HTERT RPE-1 (cell line): ENCODE measurements around the gene HLA-DMA.

Experiments used
- in situ Hi-C: fragments of 300-500 bp; cut with MboI; formaldehyde crosslinking; loops from 4 replicates; pipeline ENCODE4 v1.14.3; 2020; ENCODE audit warnings: low sequenced_read_pairs

The HLA-DMA gene

DNA sequence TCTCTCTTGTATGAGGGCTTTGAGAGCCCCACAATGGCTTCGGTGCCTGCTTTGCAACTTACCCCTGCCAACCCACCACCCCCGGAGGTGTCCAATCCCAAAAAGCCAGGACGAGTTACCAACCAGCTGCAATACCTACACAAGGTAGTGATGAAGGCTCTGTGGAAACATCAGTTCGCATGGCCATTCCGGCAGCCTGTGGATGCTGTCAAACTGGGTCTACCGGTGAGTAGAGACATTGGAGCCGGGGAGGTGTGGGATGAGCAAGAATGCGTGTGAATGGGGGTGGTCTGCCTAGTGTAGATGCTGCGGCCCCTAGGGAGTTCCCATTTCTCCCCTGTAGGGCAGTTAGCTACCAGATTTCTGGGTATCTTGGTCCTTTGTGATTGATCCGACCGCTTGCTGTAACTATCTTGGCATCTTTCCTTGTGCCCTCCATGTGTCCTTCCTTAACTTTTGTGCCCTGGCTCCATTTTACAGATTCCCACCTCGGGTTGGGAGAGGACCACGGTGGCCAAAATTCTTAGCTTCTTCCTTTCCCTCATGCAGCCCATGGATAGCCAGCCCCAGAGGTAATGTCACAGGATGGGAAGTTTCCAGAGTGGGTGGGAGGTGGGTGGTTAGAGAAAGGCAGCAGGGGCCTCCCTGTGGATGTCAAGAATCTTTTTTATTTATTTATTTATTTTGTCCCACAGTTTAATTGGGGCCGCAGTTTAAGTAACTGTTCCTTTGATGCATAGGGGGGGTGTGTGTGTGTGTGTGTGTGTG lies 21.8 kb upstream of the HLA-DMA start:
- in situ Hi-C loops, result no loop called here

DNA sequence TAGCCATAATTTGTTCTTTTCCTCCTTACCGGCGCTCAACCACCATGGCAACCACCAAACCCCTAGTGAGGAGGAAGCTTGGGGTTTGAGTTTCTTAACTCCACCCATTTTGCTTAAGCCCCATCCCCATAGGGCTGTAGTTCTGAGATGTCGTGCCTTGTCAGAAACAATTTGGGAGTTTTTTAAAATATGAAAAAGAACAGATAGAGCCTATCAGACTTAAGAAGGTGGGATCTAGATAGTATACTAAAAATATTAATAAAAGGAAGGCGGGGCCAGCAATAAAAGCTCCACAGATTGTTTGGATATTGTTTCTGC lies 21.1 kb upstream of the HLA-DMA start:
- in situ Hi-C loops, result no loop called here

DNA sequence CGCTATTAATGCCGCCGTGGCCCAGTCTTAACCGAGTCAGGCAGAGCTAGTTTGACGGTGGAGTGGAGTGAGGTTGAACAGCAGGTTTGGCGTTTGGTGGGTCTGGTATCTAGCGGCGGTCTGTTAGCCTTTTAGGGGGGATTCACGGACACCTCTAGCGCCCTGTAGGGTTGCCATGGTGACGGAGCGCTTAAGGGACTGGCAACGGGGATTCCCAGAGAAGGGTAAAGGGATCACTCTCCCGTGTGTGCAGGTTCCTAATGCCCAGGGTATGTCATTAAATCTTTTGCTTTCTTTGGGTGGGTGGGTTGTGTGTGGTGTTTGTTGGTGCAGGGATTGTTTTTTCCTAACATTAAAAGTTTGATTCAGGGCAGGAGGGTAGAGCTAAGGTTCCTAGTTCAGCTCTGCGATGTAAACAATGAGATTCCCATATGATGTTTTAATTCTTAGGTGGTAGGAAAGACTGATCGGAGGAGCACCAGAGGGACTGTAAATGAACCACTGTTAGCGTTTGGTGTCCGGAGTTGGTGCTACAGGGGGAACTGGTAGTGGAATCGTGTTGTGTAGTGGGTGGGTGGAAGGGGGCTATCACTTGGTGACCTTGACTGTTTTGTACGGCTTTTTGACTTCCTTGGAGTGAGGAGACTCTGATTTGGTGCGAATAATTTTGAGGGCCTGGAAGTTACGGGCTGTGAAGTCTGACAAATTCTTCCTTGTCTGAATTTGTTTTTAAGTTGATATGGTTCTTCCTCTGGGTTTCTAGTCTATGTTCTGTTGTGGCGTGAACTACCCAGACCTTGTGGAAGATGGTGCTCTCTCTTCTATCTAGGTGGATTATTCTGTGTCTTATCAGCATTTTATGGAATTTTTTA lies 20.5 kb upstream of the HLA-DMA start:
- in situ Hi-C loops, result no loop called here

DNA sequence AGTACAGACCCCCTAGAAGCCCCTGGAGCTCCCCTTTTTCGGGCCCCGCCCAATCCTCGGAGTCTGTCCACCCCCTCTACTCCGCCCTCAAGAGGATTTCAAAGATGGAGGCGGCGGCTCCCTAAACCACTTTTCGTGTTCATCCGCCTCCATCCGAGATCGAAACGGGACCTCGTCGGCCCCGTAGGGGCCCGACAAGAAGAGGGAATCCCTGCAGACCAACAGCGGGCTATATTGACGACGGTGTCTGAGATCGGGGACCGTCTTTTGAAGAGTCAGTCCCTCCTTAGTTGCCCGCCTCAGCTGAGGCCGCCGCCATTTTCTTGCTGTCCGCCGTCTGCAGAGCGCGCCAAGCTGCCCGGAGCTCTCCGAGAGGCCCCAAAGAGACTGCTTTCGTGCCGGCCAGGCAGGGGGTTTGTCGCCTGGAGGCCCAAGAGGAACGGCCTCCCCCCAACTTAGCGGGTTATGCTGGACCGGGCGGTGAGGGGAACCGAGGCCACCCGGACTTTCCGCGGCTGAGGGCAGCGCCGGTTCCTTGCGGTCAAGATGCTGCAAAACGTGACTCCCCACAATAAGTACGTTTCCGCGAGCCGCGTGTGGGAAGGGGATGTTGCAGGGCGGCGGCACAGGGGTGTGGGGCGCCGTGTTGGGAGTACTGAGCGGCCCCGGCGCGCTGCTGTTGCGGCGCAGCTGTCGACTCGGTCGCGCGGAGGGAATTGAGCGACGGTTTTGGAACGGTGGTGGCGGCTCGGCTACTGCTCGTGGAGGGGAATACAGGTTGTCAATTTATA lies 19.7 kb upstream of the HLA-DMA start:
- in situ Hi-C loops, result no loop called here

DNA sequence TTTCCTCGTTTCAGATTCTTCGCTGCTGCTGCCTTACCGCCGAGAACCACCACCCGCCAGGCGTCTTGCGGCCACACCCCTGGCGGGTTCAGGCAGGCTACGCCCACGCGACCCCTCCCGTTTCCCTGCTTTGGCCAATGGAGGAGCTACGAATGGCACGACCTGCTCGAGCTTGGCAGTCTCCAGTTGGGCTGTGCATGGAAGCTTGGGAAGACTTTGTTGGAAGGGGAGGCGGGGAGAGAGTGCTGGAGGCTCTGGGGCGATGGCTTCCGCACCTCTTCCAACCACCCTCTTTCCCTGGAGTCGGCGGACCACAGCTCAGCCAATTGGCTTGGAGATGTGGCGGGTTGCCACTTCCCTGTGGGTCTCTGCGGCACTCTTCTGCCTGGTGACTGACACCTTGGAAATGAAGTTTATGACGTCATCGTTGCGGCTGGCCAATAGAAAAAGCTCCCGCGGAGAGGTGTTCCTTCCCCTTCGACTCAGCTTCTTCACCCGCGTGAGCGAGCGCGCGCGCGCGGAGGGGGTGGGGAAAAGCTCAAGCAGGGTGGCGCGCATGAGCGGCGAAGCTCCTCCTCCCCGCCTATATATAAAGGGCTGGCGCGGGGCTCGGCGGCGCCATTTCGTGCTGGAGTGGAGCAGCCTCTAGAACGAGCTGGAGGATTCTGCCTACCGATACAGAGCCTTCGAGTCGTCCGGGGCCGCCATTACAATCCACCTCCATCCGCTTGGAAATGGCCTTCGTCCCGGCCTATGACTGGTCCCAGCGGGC lies 18.9 kb upstream of the HLA-DMA start:
- in situ Hi-C loops, result no loop called here

DNA sequence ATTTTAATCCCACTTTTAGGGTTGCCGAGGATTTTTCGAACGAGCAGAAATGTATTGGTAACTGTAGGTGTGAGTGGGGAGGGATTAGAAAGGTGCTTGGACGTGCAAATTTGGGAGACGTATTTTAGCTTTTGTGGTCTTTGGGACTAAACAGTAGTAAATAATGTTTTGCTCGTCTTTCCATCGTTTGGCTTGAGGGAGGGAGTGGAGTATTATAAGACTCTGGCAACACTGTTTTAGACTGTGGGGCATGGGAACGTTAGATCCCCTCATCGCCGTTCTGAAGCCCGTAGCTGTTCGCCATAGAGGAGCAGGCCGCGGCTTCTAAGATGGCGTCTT lies 18.3 kb upstream of the HLA-DMA start:
- in situ Hi-C loops, result no loop called here

DNA sequence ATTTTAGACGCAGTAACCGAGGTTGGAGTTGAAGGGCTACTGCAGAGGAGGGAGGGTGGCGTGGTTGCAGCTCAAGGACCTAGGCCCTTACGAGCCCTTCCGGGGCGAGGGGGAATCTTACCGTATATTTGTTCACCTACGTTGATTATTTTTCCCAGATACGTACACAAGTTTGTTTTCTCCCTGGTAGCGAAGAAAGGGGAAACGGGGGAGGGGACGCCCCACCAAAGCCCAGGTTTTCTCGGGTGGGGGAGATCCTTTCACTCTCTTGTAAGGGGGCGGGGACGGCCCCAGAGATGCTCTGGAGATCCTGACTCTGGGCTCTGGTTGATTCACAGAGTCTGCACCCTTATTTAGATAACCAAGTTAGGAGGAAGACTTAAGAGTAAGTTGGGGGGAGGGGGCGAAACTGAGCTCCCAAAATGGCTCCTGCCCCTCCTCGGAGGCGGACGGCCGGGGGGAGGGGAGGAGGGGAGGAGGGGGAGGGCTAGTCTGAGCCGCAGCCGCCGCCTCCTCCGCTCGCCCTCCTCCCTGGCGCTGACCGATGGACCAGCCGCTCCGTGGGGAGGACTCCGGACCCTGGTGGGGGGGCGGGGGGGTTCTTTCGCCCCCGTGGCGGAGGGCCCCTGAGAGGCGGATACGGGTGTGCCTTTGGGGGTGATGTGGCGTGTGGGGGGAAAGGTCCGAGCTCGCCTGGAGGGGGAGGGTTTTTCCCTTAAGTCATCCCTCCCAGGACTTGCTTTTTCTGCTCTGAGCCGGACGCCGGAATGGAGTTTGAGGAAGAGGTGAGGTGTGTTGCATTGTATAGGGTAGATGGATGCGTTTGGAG lies 17.7 kb upstream of the HLA-DMA start:
- in situ Hi-C loops, result no loop called here

DNA sequence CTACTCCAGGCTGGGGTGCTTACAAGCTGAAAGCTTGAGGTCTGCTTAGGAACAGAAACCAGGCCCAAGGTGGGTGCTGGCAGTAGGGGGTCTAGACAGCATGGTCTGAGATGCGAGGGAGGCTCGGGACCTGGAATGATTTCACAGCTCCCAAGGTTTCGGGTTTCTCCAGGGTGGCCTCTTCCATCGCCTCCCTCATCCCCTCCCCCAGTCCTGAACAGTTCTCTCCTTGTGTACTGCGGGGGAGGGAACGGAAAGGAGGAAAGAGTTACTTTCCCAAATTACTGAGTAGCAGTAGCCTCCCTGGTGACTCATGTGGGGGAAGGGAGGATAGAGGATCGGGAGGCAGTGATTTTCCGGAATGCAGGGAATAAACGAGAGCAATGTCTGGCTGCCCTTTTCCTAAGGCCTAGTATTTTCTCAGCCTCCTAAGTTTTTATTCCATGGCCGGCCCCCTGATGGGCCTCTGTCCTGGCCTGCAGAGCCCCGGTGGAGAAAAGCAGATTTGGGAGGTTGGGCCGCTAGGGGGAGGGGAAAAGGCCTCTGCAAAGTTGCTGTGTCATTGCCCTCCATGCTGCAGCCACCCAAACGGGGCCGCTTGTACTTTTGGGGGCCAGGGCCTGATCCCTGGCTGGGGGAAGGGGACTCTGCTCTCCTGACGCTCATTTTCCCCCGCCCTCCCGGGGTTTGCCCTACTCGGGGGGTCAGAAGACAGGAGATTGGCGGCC lies 17.0 kb upstream of the HLA-DMA start:
- in situ Hi-C loops, result no loop called here

DNA sequence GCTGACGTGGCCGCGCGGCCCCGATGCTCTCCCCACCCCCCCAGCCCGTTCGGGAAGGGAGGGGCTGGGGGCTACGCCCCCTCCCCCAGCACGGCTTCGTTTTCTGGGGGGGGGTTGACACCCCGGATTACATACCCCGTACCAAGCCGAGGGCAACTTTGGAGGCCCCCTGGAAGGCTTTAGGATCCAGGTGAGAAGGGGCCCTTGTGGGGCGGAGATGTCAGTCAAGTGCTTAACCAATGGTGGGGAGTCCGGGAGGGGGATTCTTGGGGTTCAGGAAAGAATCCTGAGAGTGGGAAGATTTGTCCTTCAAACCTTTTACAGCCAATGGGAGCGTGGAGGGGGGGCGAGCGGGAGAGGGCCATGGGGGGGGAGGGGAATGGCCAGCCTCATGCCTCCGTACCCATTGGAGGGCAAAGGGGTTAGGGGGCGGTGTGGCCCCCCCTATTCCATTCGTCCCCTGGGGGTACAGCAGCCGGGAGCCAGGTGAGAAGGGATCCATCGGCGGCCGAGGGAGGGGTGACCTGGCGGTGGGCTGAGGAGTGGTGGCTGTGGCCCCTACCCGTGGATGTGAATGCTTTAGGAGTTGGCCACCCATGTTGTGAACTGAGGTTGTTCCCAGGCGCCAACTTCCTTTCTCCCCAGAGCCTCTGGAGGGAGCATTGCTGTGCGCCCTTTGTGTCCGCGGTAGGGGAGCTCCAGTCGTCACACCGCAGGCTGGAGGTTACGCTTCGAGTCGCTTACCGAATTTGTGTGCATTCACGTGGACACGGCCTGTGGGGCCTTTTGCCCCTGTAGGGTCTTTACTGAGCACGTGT lies 16.2 kb upstream of the HLA-DMA start:
- in situ Hi-C loops, result no loop called here

DNA sequence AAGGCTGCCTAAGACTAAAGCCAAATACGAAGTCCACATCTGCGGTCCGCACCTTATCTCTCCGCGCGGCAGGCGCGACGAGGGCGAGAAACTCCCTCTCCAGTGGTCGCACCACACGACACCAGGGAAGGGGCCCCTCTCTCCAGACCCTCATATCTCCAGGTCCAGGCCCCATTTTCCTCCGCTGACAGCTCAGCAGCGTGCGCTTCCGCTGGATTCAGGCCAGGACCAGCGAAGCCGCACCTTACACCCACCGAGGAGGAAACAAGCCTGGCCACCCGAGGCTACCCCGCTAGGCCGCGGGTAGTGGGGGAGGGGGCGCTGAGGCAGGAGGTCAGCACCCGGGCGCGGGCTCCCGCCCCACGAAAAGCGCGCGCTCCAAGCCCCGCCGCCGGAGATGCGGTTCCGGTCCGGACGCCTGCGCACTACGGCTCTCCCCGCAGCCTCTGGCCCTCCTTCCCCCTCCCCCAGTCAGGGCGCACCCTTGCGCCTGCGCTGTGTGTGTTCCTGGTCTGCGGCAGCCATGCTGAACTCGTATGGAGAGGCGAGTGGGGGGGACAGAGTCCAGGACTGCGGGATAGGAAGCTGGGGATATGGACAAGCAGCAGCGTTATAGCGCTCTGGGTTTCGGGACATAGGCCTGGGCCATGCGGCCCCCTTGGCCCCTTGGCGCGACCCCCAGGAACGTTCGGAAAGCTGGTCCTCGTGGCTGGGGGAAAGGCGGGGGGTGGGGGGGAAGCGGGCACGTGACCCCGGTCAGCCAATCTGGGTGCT lies 15.4 kb upstream of the HLA-DMA start, which contains the start of gene BRD2:
Gene BRD2, plus strand, starts transcription at position 502 of the 774 bp plus-strand sequence. CDS start 4,305 bp downstream, outside the sequence.
- in situ Hi-C loops, result no loop called here

DNA sequence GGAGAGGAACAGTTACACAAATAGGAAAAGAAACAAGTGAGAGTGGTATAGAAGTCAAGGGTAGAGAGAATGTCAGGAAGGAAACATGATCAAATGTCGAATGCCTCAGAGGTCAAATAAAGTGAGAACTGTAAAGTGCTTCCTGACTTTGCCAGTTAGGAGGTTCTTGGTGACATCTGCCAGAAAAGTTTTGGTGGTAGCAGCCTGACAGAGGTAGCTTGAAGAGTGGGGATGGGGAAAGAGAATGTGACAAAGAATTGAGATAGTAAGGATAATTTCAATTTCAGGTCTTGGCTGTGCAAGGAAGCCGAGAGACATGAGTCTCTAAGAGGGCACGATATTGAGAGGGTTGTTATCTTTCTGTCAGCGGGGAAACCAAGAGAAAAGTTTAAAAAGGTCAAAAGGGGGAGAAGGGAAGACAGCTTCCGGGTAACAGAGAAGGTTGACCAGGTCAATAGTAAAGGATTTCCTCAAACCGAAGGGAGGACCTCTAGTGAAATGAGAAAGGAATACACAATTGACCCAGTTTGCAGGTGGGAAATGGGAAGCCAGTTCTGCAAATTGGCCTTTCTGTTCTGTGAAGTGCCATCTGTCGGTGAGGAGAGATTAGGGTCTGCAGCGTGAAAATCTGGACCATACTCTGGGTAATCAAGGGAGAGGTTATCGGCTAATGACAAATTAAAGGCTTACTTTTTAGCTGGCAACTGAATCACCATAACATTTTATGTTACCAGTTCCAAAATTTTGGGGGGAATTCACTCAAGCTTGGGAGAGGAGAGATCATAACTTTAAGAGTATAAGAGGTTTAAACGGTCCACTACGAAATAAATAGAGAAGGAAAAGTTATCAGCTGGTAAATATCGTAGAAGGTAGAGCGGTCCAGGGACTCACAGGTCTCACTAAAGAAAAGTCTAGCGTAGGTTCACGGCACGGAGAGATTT lies 14.5 kb upstream of the HLA-DMA start:
- in situ Hi-C loops, result no loop called here

DNA sequence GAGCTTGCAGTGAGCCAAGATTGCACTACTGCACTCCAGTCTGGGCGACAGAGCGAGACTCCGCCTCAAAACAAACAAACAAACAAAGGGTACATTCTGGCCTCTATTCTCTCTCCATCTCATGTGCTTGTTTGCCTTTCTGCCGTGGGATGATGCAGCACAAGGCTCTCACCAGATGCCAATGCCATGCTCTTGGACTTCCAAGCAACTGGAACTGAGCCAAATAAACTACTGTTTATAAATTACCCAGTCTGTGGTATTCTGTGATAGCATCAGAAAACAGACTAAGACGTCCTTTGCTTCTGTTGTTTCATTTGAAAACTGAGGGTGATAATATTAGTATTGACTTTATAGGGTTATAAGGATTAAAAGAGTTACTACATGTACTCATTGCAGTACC lies 11.9 kb upstream of the HLA-DMA start:
- in situ Hi-C loops, result no loop called here

DNA sequence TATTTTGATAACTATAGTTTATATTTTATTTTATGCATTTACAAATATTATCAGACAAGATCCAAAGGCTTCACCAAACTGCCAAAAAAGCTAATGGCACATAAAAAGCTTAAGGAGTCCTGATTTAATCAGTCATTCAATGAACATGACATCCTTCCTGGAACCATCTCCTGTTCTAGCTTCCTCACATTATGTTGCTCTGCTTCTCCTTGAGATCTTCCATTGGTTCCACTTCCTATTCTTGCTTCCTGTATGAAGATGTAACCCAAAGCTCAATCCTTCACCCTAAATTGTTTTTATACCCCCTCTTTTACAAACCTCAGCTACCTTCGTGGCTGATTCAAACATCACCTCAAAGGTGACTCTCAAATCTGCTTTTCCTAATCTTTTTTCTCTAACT lies 11.0 kb upstream of the HLA-DMA start:
- in situ Hi-C loops, result no loop called here

DNA sequence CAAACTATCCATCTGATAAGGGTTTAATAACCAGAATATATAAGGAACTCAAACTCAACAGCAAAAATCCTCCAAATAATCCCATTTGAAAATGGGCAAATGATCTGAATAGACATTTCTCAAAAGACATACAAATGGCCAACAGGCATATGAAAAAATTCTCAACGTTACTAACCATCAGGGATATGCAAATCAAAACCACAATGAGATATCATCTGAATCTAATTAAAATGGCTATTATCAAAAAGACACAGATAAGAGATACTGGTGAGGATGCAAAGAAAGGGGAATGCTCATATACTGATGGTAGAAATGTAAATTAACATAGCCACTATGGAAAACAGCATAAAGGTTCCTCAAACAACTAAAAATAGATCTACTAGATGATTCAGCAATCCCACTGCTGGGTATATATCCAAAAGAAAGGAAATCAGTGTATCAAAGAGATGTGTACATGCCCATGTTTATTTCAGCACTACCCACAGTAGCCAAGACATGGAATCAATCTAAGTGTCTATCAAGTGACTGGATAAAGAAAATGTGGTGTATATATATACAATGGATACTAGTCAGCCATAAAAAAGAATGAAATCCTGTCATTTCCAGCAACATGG lies 9.4 kb upstream of the HLA-DMA start:
- in situ Hi-C loops, result no loop called here

DNA sequence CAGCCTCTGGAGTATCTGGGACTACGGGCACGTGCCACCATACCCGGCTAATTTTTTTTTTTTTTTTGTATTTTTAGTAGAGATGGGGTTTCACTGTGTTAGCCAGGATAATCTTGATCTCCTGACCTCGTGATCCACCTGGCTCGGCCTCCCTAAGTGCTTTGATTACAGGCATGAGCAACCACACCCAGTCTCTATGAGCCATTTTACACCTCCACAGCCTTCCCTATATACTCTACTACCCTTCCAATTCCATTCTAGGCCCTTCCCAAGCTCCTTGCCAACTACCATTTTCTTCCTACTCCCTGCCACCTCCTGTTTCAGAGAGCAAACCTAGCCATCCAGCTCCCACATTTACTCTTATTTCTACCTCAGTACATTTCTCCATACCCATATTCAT lies 7.7 kb upstream of the HLA-DMA start:
- in situ Hi-C loops, result no loop called here

DNA sequence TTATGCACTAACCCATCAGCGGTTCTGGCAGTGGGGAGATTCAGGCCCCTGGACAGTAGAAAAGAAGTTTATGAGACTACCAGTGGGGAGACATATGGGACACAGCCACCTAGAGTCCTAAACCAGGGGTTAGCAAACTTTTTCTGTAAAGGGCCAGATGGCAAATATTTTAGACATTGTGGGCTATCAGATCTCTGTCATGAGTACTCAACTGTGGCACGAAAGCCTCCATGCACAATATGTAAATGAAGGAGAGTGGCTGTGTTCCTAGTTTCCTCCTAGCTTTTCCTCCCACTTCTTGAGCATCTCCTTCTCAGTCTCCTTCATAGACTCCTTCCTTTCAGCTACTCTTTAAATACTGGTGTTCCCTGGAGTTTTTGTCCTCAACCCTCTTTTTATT lies 3.3 kb upstream of the HLA-DMA start:
- in situ Hi-C loops, result no loop called here
